HG02798 (cell line): ENCODE results near the gene MED13L.

Experiments used
- ATAC-seq: cut with Tn5 transposase; IDR thresholded peaks from one replicate; pipeline ENCODE4 v1.9.1; 2021; ENCODE audit warnings: mild to moderate bottlenecking; ENCODE audit not compliant: unreplicated experiment, poor library complexity

Gene MED13L

DNA sequence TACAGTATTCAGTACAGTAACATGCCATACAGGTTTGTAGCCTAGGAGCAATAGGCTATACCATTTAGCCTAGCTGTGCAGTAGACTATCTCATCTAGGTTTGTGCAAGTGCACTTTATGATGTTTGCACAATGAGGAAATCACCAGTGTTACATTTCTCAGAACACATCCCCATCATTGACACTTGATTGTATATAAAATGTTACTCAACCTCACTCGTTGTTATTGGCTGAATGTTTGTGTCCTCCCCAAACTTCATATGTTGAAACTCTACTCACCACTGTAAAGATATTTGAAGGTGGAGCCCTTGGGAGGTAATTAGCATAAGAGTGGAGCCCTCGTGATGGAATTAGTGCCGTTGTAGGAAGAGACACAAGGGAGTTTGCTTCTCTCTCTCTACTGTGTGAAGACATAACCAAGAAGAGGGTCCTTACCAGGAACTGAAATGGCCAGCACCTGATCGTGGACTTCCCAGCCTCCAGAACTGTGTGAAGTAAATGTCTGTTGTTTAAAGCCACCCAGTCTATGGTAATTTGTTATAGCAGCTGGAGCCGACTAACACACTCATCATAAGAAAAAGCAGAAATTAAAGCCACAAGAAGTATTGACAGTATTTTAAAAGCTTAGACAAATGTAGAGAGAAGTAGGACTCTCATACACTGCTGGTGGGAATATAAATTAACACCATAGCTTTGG is 3.2 kb upstream of the MED13L start:
- no peak for ATAC-seq

DNA sequence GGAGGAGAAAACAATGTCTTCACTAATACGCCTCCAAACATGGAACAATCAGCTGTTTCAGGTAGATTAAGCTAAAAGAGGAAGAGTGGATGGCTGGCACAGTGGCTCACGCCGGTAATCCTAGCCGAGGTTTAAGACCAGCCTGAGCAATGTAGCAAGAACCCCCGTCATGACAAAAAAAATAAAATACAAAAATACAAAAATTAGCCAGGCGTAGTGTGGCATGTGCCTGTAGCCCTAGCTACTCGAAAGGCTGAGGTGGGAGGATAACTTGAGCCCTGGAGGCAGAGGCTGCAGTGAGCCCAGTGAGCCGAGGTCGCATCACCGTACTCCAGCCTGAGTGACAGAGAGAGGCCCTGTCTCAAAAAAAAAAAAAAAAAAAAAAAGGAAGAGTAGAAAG is 1.2 kb upstream of the MED13L start:
- no peak for ATAC-seq

DNA sequence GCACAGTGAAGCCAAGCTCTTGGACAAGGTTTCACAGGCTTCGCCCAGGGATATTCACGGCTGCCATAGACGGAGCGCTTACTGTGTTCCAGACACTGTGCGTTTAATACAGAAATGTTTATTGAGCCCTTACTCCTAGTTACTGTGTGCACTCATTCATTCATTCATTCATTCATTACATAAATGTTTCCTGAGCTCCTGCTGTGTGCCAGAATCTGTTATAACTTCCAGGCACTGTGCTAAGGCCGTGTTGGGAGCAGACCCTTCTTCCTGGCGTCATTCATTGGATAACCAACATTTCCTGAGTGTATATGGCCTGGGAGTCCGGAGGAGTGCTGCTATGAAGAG is 760 bp upstream of the MED13L start:
- ATAC-seq = no peak

DNA sequence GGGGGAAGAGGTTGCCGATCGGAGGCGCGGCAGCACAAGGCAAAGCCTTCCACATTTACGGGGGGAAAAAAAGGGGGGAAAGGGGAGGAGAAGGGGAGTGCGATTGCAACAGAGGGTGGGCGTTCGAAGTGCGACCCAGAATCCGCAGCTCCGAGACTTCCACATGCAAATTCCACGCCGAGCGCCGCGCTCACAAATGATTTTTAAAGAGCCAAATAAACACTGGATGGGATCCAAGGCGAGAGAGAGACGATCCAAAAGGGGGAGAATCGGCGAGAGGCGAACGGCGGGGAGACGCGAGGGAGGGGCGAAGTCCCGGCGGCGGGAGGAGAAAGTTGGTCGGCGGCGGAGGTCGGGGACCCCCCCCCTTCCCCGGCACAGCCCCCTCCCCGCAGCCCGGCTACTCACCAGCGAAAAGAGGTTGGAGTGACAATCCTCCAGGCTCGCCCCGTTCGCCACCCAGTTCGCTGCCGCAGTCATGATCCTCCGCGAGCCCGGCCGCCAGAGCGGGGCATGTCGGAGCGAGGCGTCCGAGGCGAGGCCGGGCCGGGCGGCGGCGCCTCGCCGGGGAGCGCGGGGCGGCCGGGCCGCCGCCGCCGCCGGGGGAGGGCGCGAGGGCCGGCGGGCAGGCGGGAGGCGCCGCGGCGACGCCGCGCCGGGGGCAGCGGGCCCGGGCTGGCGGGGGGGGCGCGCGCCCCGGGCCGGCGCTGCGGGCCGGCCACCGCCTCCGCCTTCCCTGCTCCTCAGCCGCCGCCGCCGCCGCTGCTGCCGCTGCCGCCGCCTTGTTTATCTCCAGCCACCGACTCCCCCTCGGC is 634 bp downstream of the MED13L start:
- ATAC-seq = peak; percentile 28

DNA sequence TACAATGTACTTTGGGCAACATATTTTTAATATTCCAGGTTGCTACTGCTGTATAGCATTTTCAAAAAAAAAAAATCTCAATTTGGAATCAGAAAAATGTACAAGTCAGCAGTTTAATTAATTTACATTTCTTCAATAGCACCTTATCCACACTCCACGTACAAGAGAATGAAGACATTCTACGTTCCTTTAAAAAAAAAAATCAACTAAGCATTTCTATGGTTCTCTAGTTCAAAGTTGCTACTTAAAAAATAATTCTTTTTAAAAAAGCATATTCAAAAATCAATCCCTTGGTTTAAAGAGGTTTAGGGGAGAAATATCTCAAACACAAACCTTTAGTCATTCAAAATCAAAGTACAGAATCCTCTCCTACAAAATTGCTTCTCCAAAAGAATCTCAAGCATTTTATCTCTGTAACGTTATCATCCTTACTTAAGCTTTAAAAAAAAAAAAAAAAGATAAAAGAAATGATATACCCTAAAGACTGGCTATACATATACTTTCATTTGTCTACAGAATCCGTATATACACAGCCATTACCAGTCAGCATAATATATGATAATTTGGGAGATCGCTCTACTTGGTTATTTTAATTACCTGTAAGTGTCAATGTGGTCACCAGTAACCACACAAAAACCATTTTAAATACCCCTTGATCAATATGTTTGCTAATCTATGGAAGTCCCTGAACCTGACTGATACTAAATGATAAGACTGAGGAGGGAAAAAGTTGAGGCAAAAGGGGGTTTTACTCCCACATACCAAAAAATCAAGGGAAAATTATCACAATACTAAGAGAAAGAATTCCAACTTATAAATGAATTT is 2.7 kb downstream of the MED13L start:
- ATAC-seq = no peak

DNA sequence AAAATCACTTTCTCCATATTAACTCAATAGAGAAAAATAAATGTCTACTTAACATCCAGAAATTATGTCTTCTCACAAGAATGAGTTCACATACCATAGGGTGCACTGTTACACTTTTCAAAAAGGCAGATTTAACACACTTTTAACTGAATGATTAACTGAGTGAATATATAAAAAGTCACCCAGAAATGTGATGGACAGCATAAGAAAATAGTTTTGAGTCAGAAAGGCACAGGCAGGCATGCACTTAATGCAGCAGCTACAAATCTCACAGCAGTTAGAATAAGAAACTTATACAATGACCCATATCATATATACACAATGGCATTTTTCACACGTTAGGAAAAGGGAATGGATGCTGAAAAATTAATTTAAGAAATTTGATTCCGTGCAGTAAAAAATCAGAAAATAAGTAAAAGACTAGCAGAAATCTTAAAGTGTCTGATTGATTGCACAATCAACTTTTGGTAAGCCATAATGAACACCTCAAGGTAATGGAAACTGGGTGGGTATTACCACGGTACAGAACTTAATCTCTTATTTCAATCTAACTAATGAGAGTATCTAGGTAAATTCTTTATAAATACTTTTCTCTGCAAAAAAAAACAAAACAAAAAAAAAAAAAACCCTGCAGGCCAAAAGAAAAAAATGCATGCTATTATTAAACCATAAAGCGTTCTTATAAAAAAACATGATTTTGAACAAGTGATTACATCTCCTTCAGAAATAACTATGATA is 3.5 kb downstream of the MED13L start:
- no peak for ATAC-seq

DNA sequence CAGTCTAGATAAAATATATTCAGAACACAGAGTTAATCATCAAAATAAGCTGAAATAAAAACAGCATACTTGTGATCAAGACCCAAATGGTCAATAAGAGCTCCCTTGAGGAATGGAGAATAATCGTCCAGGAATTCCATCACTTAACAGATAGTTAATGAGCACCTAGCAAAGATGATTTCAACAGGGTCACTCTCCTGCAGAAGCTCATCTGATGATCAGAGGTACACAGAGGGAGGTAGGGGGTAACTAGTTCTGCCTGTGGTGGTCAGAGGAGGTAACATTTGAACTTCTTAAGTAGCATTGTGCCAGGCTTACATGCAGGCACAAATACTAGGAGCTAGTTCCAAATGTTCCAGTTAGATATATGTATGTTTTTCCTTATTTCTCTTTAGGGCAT is 9.5 kb downstream of the MED13L start:
- ATAC-seq = no peak

DNA sequence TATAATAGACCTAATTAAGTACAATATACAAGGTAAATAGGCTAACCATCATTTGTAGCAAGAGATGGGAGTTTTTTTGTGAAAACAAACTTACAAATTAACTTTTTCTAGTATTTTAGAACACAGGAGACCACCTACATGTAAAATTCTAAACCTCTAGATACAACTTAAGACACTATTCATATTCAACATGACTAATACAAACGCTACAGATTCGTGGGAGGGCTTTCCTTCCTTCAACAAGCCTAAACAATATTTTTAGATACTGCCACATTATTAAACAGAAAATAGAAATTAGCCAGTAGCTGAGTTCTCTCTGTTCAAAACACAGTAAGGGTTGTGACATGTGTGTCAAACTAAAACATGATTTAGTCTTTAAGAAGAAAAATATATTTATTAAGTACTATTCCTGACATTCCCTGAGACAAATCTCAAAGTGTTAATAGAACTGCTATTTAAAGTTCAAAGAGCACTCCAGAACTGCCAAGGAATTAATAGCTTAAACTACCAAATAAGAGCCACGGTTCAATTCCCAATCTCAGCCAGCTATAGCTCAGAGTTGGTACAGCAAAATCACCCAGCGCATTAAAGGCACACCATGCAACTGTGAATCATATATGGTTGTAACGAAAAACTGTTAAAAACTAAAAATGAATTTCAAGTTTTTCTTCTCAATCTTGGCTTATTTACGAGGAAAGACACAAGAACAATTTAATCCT is 10.7 kb downstream of the MED13L start:
- no peak for ATAC-seq

DNA sequence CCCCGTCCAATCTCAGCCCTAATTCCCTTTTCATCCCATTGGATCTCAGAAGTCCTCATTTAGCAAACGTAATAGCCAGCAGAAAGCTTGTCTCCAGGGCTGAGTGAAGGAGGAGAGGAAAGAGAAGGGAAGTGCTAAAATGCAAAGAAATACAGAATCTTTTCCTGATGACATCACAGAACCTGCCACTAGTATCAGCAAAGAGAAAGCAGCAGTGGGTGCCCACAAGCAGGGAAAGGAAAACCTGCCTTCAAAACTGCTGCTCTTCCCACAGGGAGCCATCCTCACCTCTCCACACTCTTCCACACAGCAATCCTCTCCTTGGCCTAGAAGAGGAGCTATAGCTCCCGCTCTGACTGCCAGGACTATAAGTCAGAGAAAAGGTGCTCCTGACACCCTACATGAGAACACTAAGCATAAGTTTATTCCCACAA is 11.3 kb downstream of the MED13L start:
- ATAC-seq = no peak

DNA sequence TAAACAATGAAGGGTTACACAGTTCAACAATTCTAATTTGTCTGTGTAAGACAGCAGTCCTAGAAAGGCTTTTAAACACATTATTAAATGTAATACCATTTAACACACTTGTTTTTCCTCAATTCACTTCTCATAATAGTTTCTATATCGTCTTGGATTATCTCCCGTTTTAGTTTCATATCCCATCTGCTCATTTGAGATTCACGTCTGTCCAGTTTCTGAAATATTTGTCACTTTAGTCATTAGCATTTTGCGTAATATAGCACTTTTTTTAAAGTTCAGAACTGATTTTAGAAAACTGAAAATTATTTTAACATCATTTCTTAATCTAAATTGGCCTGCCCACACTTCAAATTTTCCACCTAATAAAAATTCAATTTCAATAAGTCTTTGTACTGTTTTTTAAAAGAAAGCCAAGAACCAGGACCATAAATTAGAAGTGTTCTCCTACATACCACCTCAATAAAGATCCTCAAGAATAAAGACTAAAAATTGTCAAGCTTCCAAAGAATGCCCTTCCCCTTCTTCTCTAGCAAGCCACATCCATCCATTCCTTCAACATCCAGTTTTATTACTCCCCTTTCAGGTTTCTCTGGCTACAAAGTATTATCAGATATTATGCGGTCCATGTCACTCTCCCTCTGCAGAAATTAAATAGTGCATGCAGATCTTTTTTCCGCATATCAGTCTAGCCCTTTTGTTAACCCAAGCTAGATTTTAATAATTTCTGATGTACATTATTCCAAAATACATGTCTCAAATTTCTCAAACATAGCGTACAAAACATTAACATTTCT is 11.9 kb downstream of the MED13L start:
- ATAC-seq = no peak

DNA sequence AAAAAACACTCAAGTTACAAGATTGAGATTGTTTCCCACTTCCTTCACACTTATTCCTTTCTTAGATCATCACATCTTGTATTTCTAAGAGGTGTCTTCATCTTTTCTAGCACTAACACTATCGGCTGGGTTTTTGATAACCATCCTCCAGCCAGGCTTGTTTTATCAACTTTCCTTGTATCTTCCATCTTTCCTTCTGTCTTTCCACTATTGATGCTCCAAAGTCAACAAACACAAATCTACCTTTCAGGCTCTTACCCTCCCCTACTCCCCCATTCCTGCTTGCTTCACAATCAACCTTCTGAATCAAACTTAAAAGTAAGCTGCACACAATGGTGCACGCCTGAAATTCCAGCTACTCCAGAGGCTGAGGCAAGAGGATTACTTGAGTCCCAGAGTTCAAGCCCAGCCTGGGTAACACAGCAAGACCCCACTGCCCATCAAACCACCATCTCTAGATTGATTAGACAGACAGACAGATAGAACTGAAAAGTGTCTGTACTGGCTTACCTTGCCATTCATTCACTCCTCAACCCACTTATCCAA is 12.9 kb downstream of the MED13L start:
- no peak for ATAC-seq

DNA sequence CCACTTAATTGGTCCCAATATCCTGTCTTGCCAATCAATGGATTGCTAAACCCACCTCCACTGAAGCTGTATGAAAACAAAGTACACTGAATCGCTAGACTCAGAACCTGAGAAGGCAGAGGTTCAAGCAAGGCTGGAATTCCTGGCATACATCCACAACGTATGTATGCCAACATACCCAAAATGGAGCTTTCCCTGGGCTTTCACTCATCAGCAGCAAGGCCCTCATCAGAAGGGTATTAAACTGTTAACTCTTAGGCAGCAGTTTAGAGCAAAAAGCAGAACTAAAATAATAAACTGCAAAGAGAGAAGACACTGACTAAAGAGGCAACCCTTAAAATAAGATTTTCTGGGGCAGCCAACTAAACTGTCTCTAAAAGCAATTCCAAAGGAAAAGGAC is 13.6 kb downstream of the MED13L start:
- no peak for ATAC-seq

DNA sequence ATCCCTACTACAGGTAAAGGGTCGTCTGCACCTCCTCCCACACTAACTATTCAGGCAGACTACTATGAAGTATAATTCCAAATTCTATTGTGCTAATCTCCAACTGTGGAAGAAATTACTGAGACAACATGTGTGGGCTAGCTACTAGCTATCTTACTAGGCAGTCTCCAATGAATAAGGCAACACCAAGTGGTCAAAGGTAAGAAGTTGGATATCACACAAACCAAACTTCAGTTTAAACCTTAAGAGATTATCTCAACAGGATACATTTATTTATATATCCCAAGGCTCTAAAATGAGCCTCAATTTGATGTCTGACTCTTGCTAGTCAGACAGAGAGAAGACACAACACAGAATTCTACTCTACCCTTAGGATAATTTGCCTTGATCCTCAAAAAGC is 14.1 kb downstream of the MED13L start:
- ATAC-seq = no peak

DNA sequence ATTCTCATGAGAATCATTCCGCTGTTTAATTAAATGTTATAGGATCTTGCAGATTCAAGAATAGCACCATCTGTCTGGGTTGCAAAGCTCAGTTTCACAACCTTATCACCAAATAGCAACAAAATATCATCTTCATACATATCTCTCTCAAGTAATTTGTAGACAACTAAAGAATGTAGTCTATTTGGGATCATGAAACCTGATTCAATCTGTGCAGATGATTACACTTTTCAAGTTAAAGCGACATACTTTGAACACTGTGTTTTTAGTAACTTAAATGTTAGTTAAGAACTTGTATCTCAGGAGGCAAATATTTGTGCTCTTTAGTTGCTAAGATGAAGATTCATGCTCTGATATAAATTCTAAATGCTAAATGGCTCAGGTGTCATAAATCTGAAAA is 14.8 kb downstream of the MED13L start:
- no peak for ATAC-seq

DNA sequence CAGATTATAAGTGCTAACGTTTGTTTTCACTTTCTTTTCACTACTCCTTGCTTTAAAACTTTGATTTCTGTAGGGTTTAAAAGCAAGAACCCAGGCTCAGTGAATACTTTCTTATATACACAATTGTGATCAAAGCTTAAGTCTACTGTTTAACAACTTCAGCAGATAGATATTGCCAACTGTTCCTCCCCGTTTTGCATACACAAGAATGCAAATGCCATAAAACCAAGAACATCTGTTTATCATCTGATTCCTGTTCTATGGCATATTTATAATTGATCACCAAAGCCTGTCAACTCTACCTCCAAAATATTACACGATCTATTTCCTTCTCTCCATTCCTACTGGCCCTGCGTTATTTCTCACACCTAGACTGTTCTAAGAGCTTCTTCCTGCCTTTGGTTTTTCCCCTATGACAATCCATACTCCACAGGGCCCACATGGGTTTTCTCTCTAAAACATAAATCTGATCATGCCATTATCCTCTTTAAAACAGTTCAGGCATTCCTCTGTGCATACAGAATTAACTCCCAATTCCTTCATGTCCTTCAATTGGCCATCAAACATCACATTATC is 15.9 kb downstream of the MED13L start:
- ATAC-seq = no peak

DNA sequence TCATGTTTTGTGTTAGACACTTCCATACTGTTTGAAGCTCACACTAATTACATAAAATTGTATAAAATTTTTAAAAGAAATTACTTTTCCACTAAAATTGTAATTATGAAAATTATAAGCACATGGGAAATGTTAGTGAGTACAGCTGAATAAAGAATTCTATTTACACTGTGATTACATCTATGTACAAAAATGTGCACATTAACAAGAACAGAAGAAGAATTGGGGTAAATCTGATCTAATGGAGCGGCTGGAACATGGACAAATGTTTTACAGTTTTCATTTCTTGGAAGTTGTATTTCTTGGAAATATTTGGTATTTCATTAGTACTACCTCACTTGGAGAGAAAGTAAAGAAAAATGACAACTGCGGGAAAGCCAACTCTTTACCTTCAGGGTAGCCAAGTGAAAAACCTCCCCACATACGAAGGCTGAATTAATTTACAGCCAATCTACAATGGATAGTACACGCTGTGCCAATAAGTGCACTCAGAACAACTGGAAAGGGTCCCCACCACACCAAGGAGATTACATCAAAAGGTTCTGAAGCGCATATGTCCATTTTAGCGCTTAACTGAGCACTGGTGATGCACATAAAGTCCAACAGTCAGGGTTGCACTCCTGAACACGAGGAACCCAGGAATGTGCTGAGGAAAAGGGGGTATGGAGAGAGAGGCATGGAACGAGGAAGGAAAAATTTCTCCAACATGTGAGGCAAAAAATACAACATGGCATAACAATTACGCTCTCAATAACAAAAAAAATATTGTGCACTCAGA is 17.5 kb downstream of the MED13L start:
- no peak for ATAC-seq

DNA sequence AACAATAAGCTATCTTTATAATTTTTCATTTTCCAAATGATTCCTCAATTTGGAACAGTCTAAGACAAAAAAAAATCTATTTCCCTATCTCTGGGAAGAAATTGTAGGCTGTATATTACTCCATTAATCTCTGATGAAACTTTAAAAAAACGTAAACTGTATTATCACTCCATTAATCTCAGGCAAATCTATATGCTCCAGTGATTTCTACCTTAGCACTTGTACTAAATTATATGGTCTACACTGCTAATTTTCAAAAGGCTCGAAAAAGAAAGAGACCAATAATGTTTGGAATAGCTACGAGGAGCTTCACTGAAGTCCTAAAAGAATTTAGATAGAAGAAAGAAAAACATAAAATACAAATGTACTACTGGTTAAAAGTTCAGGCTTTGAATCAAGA is 19.7 kb downstream of the MED13L start:
- ATAC-seq = no peak

DNA sequence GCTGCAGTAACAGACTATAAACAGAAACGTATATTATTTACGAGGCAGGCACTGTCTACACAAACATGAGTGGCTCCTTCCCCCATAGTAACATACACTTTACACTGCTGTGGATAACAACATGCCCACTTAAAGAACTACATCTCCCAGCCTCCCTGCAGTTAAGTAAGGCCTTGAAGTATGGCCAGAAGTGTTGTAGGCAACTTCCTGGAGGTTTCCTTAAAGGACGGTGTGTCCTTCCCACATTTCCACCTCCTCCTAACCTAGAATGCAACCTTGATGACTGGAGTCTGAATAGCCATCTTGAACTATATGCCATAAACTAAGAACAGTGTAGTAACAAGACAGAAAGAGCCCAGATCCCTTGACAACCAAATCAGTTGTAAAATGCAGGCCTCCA is 20.3 kb downstream of the MED13L start:
- ATAC-seq = no peak
